ENCODE measurements around the gene ZBTB38. TPM values are rescaled to one million over a fixed set of nuclear protein-coding genes. Genes with fewer than 3 reads are reported as not detected.

Gene ZBTB38
- total RNA-seq, 1 donor from 2014 or later: 9.3 TPM

GRCh38 chr3:141334627-141335250, 33.6 kb upstream of the ZBTB38 start:
- peaks cover 24% of the 10 kb centered on the region for H3K4me1 Mint-ChIP-seq (ENCODE audit: low read depth, unreplicated experiment)
- no peaks in the 10 kb centered on the region for H3K36me3 Mint-ChIP-seq (ENCODE audit: unreplicated experiment)
- H3K9me3 Mint-ChIP-seq (ENCODE audit: unreplicated experiment): peaks cover 6% of the 10 kb centered on the region
- DNase-seq: no peak
- no peak overlapping the region for H3K27ac Mint-ChIP-seq (ENCODE audit: unreplicated experiment)
- H3K27me3 Mint-ChIP-seq (ENCODE audit: unreplicated experiment): peaks cover 8% of the 10 kb centered on the region
- TF ChIP-seq CTCF (IDR thresholded peaks at IDR 0.05; ENCODE audit: partially characterized antibody, unreplicated experiment): no peak
- no peak overlapping the region for H3K4me3 Mint-ChIP-seq (ENCODE audit: unreplicated experiment)

GRCh38 chr3:141335531-141336061, 32.7 kb upstream of the ZBTB38 start:
- TF ChIP-seq CTCF (IDR thresholded peaks at IDR 0.05; ENCODE audit: partially characterized antibody, unreplicated experiment): no peak
- no peak overlapping the region for H3K27ac Mint-ChIP-seq (ENCODE audit: unreplicated experiment)
- no peak for DNase-seq

GRCh38 chr3:141336672-141337522, 31.4 kb upstream of the ZBTB38 start:
- peaks cover 8% of the 10 kb centered on the region for H3K27me3 Mint-ChIP-seq (ENCODE audit: unreplicated experiment)
- H3K4me3 Mint-ChIP-seq (ENCODE audit: unreplicated experiment): no peak overlapping the region
- no peak for TF ChIP-seq CTCF (IDR thresholded peaks at IDR 0.05; ENCODE audit: partially characterized antibody, unreplicated experiment)
- peaks cover 4% of the 10 kb centered on the region for H3K36me3 Mint-ChIP-seq (ENCODE audit: unreplicated experiment)
- no peak for DNase-seq
- H3K27ac Mint-ChIP-seq (ENCODE audit: unreplicated experiment): peak overlapping the region; percentile 67
- peaks cover 16% of the 10 kb centered on the region for H3K4me1 Mint-ChIP-seq (ENCODE audit: low read depth, unreplicated experiment)
- H3K9me3 Mint-ChIP-seq (ENCODE audit: unreplicated experiment): peaks cover 3% of the 10 kb centered on the region

More at GRCh38 chr3:141335531-141336061, 32.7 kb upstream of the ZBTB38 start:
- H3K36me3 Mint-ChIP-seq (ENCODE audit: unreplicated experiment): no peaks in the 10 kb centered on the region
- peaks cover 8% of the 10 kb centered on the region for H3K27me3 Mint-ChIP-seq (ENCODE audit: unreplicated experiment)
- H3K4me3 Mint-ChIP-seq (ENCODE audit: unreplicated experiment): no peak overlapping the region
- H3K4me1 Mint-ChIP-seq (ENCODE audit: low read depth, unreplicated experiment): peaks cover 24% of the 10 kb centered on the region
- H3K9me3 Mint-ChIP-seq (ENCODE audit: unreplicated experiment): peaks cover 6% of the 10 kb centered on the region

GRCh38 chr3:141337523-141337854, 30.8 kb upstream of the ZBTB38 start:
- DNase-seq: no peak
- peaks cover 3% of the 10 kb centered on the region for H3K9me3 Mint-ChIP-seq (ENCODE audit: unreplicated experiment)
- H3K4me3 Mint-ChIP-seq (ENCODE audit: unreplicated experiment): no peak overlapping the region
- H3K4me1 Mint-ChIP-seq (ENCODE audit: low read depth, unreplicated experiment): peaks cover 10% of the 10 kb centered on the region
- H3K36me3 Mint-ChIP-seq (ENCODE audit: unreplicated experiment): peaks cover 4% of the 10 kb centered on the region
- peaks cover 8% of the 10 kb centered on the region for H3K27me3 Mint-ChIP-seq (ENCODE audit: unreplicated experiment)
- peak overlapping the region; percentile 67 for H3K27ac Mint-ChIP-seq (ENCODE audit: unreplicated experiment)
- TF ChIP-seq CTCF (IDR thresholded peaks at IDR 0.05; ENCODE audit: partially characterized antibody, unreplicated experiment): no peak

- TF ChIP-seq CTCF (IDR thresholded peaks at IDR 0.05; ENCODE audit: partially characterized antibody, unreplicated experiment): no peak
- Mint-ChIP-seq H3K4me1 (ENCODE audit: low read depth, unreplicated experiment) (peaks cover 5% of the 10 kb centered on the region), H3K9me3 (ENCODE audit: unreplicated experiment) (peaks cover 2% of the 10 kb centered on the region), H3K36me3 (ENCODE audit: unreplicated experiment) (peaks cover 4% of the 10 kb centered on the region), H3K4me3 (ENCODE audit: unreplicated experiment) (no peak overlapping the region), H3K27me3 (ENCODE audit: unreplicated experiment) (peaks cover 8% of the 10 kb centered on the region), H3K27ac (ENCODE audit: unreplicated experiment) (no peak overlapping the region)
- no peak for DNase-seq
These were observed 30.3 kb upstream of the ZBTB38 start for GRCh38 chr3:141337991-141338390.
